Renal cortical epithelial cell (primary cell): Measurements from ENCODE around the gene PPP2R5E. TPM values are rescaled to one million over a fixed set of nuclear protein-coding genes. Genes with fewer than 3 reads are reported as not detected.
"Not testable (repeated sequence)": the region's sequence is repeated elsewhere in the genome, so short reads cannot be mapped to it uniquely, and the experiment has no call there.

Experiments used
- DNase-seq: peaks from one replicate; pipeline ENCODE4 v3.0.0-alpha.2; 2011; ENCODE audit warnings: low read depth
- total RNA-seq: library from RNA; depleted of rRNA; stranded (reverse); fragments of >200 nt; gene quantifications from 2 replicates; pipeline ENCODE4 v1.2.3, GENCODE V29; 2014

The PPP2R5E gene
- total RNA-seq, 1 donor from 2014 or later = 54.4 TPM

DNA sequence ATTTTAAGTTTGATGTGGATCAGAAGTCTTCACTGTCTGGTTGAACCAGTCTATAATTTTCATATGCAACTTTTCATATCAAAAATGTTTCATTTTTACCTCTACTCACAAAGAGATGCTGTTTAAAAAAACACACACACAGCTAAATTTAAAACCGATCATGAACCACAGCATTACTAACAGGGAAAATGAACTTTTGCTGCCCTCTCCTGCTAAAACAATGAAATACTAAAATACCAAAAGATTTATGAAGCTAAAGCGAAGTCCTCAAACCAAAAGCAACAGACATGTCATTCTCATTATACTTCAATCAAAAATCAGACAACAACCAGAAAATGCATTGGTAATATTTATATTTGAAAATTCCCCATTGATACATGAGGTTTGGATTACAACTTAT lies 171.6 kb downstream of the PPP2R5E start:
- not testable (repeated sequence) for DNase-seq

DNA sequence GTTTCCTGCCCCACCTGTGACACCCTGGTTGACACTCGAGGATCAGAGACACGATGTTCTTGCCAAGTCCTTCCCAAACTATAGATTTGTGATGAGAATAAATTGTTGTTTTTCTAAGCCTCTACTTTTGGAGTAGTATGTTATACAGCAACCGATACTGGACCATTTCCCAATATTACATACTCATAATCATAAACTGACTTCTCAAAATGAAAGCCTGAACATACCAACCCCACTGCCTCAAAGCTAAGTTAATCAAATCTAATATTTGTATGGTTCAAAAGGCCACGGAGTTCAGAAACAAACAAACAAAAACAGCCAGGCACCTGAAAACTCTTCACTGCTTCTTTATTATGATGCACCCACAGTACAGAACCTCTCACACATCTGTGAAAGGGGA lies 172.1 kb downstream of the PPP2R5E start:
- DNase-seq = no peak

DNA sequence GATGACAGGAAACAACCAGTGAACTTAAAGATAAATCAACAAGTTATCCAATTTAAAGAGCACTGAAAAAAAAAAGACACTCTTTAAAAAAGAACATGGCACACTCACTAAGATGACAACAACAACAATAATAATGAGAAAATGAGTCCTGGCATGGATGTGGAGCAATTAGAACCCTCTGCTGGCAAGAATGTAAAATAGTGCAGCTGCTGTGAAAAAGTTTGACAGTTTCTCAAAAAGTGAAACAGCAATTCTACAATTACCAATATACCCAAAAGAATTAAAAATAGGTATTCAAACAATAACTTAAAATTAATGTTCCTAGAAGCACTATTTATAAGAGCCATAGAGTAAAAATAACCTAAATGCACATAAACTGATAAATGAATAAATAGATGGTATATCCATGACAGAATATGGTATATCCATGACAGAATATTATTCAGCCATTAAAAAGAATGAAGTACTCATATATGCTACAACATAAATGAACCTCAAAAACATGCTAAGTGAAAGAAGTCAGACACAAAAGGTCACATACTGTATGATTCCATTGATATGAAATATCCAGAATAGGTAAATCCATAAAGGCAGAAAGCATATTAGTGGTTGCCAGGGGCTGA lies 175.3 kb downstream of the PPP2R5E start:
- DNase-seq = no peak

GRCh38 chr14:63362389-63362819 lies 180.8 kb downstream of the PPP2R5E start:
- no peak for DNase-seq

DNA sequence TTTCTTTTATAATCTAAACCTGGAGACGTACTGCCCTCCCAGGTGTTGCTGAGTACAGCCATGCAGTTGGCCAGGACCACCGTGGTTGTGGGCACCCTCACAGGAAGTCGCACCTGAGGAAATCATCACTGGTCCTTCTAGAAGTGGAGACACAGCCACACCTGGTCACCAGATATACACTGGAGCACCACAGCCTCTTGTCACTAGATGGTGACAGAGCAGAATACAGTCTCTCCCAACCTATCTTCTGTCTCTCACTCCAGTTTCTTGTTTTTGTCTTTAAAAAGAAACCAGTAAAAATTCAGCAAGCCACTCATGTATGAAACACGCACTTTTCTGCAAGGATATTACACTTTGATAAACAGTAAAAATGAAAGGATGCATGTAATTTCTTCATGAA lies 181.4 kb downstream of the PPP2R5E start:
- no peak for DNase-seq

DNA sequence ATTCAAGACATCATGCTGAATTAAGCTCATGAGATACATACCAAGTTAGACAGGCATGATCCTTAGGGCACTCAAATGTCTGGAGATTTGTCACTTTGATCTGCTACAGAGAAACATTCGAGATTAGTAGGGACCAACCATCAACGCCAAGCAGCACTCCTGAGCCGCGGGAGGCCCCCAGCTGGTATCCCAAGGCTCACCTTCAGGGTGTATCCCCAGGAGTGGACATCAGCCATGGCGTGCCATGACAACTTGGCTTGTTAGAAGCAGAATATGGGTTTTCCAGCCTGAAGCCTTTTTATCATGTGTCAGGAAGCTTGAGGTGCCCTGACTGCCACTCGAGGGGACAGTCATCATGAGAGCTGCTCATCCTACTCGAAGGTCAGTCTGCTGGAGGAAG lies 185.3 kb downstream of the PPP2R5E start:
- no peak for DNase-seq

DNA sequence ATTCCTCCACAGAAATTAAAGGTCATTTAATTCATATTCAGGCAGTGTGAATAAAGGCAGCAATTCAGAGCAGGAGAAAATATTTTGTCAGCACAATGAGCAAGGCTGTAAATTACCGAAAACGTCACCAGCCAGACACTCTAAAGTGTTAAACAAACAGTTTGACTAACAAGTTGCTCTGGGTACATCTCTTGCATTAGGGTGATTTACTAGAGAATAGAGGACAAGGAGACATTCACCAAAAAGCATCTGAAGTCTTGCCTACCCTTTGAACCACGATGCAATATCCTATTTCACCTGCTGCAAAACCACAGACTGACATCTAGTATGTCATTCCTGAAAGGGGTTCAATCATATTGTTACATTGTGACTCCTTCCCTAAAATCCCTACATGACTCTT lies 197.4 kb downstream of the PPP2R5E start:
- DNase-seq = no peak

GRCh38 chr14:63344336-63344735 lies 198.8 kb downstream of the PPP2R5E start:
- DNase-seq = no peak

DNA sequence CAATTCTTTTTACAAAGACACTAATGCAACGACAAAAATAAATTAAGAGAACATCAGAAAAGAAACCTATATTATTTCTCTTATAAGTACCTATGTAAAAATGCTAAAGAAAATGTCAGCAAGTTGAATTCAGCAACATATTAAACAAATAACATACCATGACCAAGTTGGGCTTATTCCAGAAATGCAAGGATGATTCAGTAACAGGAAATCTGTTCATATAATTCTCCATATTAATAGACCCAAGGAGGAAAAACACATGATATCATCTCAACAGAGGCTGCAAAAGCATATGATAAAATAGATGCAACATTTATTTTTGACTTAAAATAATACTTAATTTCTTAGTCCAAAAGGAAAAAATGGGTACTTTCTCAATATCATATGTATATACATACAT lies 199.3 kb downstream of the PPP2R5E start:
- DNase-seq = no peak

- DNase-seq = no peak
Measured at GRCh38 chr14:63342371-63342770, 200.8 kb downstream of the PPP2R5E start.

GRCh38 chr14:63328787-63329737 lies 214.1 kb downstream of the PPP2R5E start:
- no peak for DNase-seq

- no peak for DNase-seq
Measured at GRCh38 chr14:63326840-63327239, 216.3 kb downstream of the PPP2R5E start.

- no peak for DNase-seq
Measured at GRCh38 chr14:63322897-63323573, 220.1 kb downstream of the PPP2R5E start.

- no peak for DNase-seq
Measured at GRCh38 chr14:63322472-63322871, 220.7 kb downstream of the PPP2R5E start.

Other genes with a start within 250 kb of the PPP2R5E start
- gene GPHB5, start 224.4 kb downstream of the PPP2R5E start, total RNA-seq = not detected in 2 replicates
- gene WDR89, start 98.5 kb upstream of the PPP2R5E start, total RNA-seq = 21.4 and 26.0 TPM in 2 replicates
- gene SGPP1, start 184.7 kb upstream of the PPP2R5E start, total RNA-seq = 51.8 and 63.4 TPM in 2 replicates